IMR-90 (cell line): ENCODE data around the gene SLC6A11. TPM values are rescaled to one million over a fixed set of nuclear protein-coding genes. Genes with fewer than 3 reads are reported as not detected.

ENCODE experiments used
- ATAC-seq: fragments of 200-7000 bp; cut with Tn5 transposase; 2 replicates; pipeline ENCODE4 v1.9.1; 2020; ENCODE audit warnings: low read depth, mild to moderate bottlenecking, moderate library complexity
- BruUV-seq: library from RNA; stranded (reverse); fragments of 400-500 nt; replicated peaks from 2 replicates; lab custom pipeline; 2021; lab: Mats Ljungman, UMichigan
- CTCF ChIA-PET: fragments of 300-600 bp; formaldehyde crosslinking; extraction: SDS; loops from one replicate; lab custom pipeline; 2021; ENCODE audit warnings: antibody characterized with exemption; lab: Yijun Ruan, JAX
- POLR2A ChIA-PET: fragments of 300-600 bp; sonication (Branson Sonifier 250); formaldehyde crosslinking; loops from one replicate; lab custom pipeline; 2022; ENCODE audit warnings: antibody characterized with exemption; ENCODE audit not compliant: unreplicated experiment; lab: Charles Lee
- DNase-seq: peaks from one replicate; pipeline ENCODE4 v3.0.0; 2013
- H2AFZ ChIP-seq: replicated peaks from 2 replicates; pipeline ENCODE3; 2013; ENCODE audit warnings: low read length, mild to moderate bottlenecking; ENCODE audit not compliant: poor library complexity
- H2AK5ac ChIP-seq: 2 replicates; pipeline ENCODE4 v1.6.1; 2013; ENCODE audit warnings: low read depth, low read length, inconsistent platforms
- H2AK9ac ChIP-seq: replicated peaks from 2 replicates; pipeline ENCODE3; 2013; ENCODE audit warnings: mild to moderate bottlenecking, low read depth, low read length, moderate library complexity; ENCODE audit not compliant: poor library complexity
- H2BK120ac ChIP-seq: 2 replicates; pipeline ENCODE4 v1.6.1; 2013; ENCODE audit warnings: low read depth, low read length, inconsistent platforms
- H2BK15ac ChIP-seq: 3 replicates; pipeline ENCODE4 v1.6.1; 2013; ENCODE audit warnings: low read depth, low read length, inconsistent platforms
- H2BK20ac ChIP-seq: 2 replicates; pipeline ENCODE4 v1.6.1; 2013; ENCODE audit warnings: low read depth, mild to moderate bottlenecking, inconsistent platforms, low read length, moderate library complexity
- H2BK5ac ChIP-seq: 2 replicates; pipeline ENCODE4 v1.6.1; 2013; ENCODE audit warnings: mild to moderate bottlenecking, low read depth, low read length, inconsistent platforms; ENCODE audit not compliant: poor library complexity, severe bottlenecking
- H3K14ac ChIP-seq: replicated peaks from 2 replicates; pipeline ENCODE4 v1.6.1; 2013; ENCODE audit warnings: low read depth, low read length, inconsistent platforms
- H3K18ac ChIP-seq: 2 replicates; pipeline ENCODE4 v1.6.1; 2013; ENCODE audit warnings: low read depth, low read length, control low read depth
- H3K23ac ChIP-seq: 2 replicates; pipeline ENCODE4 v1.6.1; 2013; ENCODE audit warnings: low read depth, low read length, inconsistent platforms
- H3K27ac ChIP-seq: 2 replicates; pipeline ENCODE4 v1.5.1; 2013; ENCODE audit warnings: mild to moderate bottlenecking, control low read depth, low read length; ENCODE audit not compliant: insufficient read depth
- H3K27me3 ChIP-seq: 2 replicates; pipeline ENCODE4 v1.6.1; 2013; ENCODE audit warnings: low read length; ENCODE audit not compliant: control insufficient read depth, insufficient read depth
- H3K36me3 ChIP-seq: 2 replicates; pipeline ENCODE4 v1.6.1; 2013; ENCODE audit warnings: low read length, mixed read lengths; ENCODE audit not compliant: control insufficient read depth, insufficient read depth
- H3K4ac ChIP-seq: 2 replicates; pipeline ENCODE4 v1.6.1; 2013; ENCODE audit warnings: low read depth, low read length, inconsistent platforms
- H3K4me1 ChIP-seq: 2 replicates; pipeline ENCODE4 v1.6.1; 2013; ENCODE audit warnings: low read length, mixed read lengths; ENCODE audit not compliant: control insufficient read depth, insufficient read depth
- H3K4me2 ChIP-seq: 2 replicates; pipeline ENCODE4 v1.6.1; 2013; ENCODE audit warnings: low read depth, mild to moderate bottlenecking, control low read depth, low read length, moderate library complexity
- H3K4me3 ChIP-seq: 2 replicates; pipeline ENCODE4 v1.5.1; 2013; ENCODE audit warnings: low read depth, mild to moderate bottlenecking, control low read depth, low read length, moderate library complexity; ENCODE audit not compliant: insufficient read depth
- H3K56ac ChIP-seq: 2 replicates; pipeline ENCODE4 v1.6.1; 2013; ENCODE audit warnings: low read length, inconsistent platforms; ENCODE audit not compliant: insufficient read depth; ENCODE audit errors: extremely low read depth
- H3K79me1 ChIP-seq, 2 experiments: 2 replicates each; pipeline ENCODE4 v1.6.1; 2013; ENCODE audit warnings: low read length in 2 of 2, inconsistent platforms in 1 of 2, low read depth in 1 of 2
- H3K9ac ChIP-seq: 2 replicates; pipeline ENCODE4 v1.6.1; 2013; ENCODE audit warnings: low read depth, low read length, control low read depth
- H3K9me1 ChIP-seq: 2 replicates; pipeline ENCODE4 v1.6.1; 2013; ENCODE audit warnings: low read length, inconsistent platforms; ENCODE audit not compliant: insufficient read depth
- H3K9me3 ChIP-seq: 2 replicates; pipeline ENCODE4 v1.6.1; 2013; ENCODE audit warnings: low read length; ENCODE audit not compliant: control insufficient read depth, insufficient read depth
- H4K20me1 ChIP-seq: 2 replicates; pipeline ENCODE4 v1.6.1; 2013; ENCODE audit warnings: low read length, inconsistent platforms; ENCODE audit not compliant: insufficient read depth
- H4K5ac ChIP-seq: 2 replicates; pipeline ENCODE4 v1.6.1; 2013; ENCODE audit warnings: mild to moderate bottlenecking, low read depth, low read length, control low read depth
- H4K8ac ChIP-seq, 2 experiments: 2 replicates each; pipeline ENCODE4 v1.6.1; 2013; ENCODE audit warnings: low read depth in 2 of 2, low read length in 2 of 2, control low read depth in 1 of 2, inconsistent platforms in 1 of 2
- H4K91ac ChIP-seq: 2 replicates; pipeline ENCODE4 v1.6.1; 2013; ENCODE audit warnings: low read depth, low read length, inconsistent platforms; ENCODE audit not compliant: insufficient read depth
- BHLHE40 ChIP-seq: fragments of 150-350 bp; IDR thresholded peaks from 2 replicates; pipeline ENCODE4 v1.6.1; 2016; ENCODE audit warnings: mild to moderate bottlenecking, low read depth, low read length
- CEBPB ChIP-seq: IDR thresholded peaks from 2 replicates; pipeline ENCODE4 v1.6.1; 2012; ENCODE audit warnings: low read depth, low read length, improper control_type of control experiment
- MAFK ChIP-seq: IDR thresholded peaks from 2 replicates; pipeline ENCODE4 v1.6.1; 2012; ENCODE audit warnings: low read depth, low read length, improper control_type of control experiment
- MAZ ChIP-seq: IDR thresholded peaks from 2 replicates; pipeline ENCODE4 v1.6.1; 2012; ENCODE audit warnings: low read depth, mild to moderate bottlenecking, low read length, improper control_type of control experiment, moderate library complexity, borderline replicate concordance
- WGBS, 2 experiments: methylation state at CpG; one replicate each; pipeline versions ENCODE4 v1.1.5 to v1.1.7; 2013; ENCODE audit warnings: missing lambda C conversion rate in 2 of 2; ENCODE audit not compliant: insufficient read length in 1 of 2; ENCODE audit errors: extremely low coverage in 2 of 2; 5-methylcytosine and 5-hydroxymethylcytosine counted together
- dilution Hi-C: fragments of 300-500 bp; cut with HindIII; formaldehyde crosslinking; loops from one replicate; pipeline ENCODE4 v1.14.3; 2018; ENCODE audit warnings: low sequenced_read_pairs; ENCODE audit not compliant: unreplicated experiment
- in situ Hi-C: fragments of 300-500 bp; cut with MboI; formaldehyde crosslinking; loops from 3 replicates; pipeline ENCODE4 v1.14.3; 2019; ENCODE audit warnings: low sequenced_read_pairs, inconsistent platforms, mixed read lengths
- intact Hi-C: fragments of 100-400 bp; cut with micrococcal nuclease; formaldehyde crosslinking; loops from 2 replicates; pipeline ENCODE4 v1.10.0; 2022
- polyA plus RNA-seq, 3 experiments: library from polyadenylated mRNA; depleted of rRNA; stranded (reverse); fragments of >200 nt; gene quantifications; 2 replicates each; pipeline ENCODE4 v1.2.3, GENCODE V29; 2012; ENCODE audit warnings: low replicate concordance in 1 of 3
- total RNA-seq: library from RNA; depleted of rRNA; stranded (reverse); fragments of >200 nt; gene quantifications from 2 replicates; pipeline ENCODE4 v1.2.3, GENCODE V29; 2012
- TF ChIP-seq, protein P1 (sequence below): fragments of 150-350 bp; IDR thresholded peaks from 2 replicates; pipeline ENCODE4 v1.6.1; 2017; ENCODE audit warnings: mild to moderate bottlenecking, antibody characterized with exemption, low read length, low read depth

SLC6A11 gene
- total and polyA plus RNA-seq, 2 of the 4 experiments (the other 2 are of a cell fraction) = not detected

DNA sequence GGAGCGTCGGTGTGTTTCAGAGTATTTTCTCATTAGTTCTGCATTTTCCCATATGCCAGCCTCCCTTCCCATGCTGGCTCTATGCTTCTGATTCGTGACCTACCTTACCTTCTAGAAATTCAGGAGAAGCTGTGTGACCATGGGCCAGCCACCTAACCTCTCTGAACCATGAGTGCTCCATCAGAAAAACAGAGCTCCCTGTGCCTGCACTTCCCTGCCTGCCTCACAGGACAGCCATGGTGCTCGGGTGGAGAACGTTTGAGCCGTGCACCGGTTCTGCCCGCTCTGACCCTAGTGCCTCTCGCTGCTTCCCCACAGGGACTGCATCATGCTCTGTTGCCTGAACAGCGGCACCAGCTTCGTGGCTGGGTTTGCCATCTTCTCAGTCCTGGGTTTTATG lies 102.0 kb downstream of the SLC6A11 start:
- Histone ChIP-seq H3K4me3 (no peak overlapping the region), H4K5ac (no peak overlapping the region), H3K9me1 (no peaks in the 10 kb centered on the region), H2BK5ac (no peak overlapping the region), H4K91ac (no peak overlapping the region), H3K14ac (no peak overlapping the region), H3K18ac (no peak overlapping the region), H3K4me1 (no peaks in the 10 kb centered on the region), H3K9me3 (no peaks in the 10 kb centered on the region), H3K79me1 (no peaks in the 10 kb centered on the region), H4K8ac (no peak overlapping the region), H2AFZ (no peak overlapping the region), H3K27ac (no peak overlapping the region), H2AK9ac (no peak overlapping the region), H3K56ac (no peak overlapping the region), H3K4me2 (no peak overlapping the region), H3K9ac (no peak overlapping the region), H2BK20ac (no peak overlapping the region), H3K27me3 (peaks cover 9% of the 10 kb centered on the region), H4K20me1 (no peaks in the 10 kb centered on the region), H3K36me3 (no peaks in the 10 kb centered on the region), H2BK120ac (no peak overlapping the region), H3K4ac (no peak overlapping the region), H2BK15ac (no peak overlapping the region), H3K23ac (no peak overlapping the region), H2AK5ac (no peak overlapping the region)
- WGBS, 2 experiments = 79% methylated on average over 6 of the region's 11 CpGs; no CpG with 5 or more reads in 1 of the 2 experiments
- dilution Hi-C loops = no loop called here
- CTCF ChIA-PET = no interaction called here
- POLR2A ChIA-PET = no interaction called here
- DNase-seq = no peak
- in situ Hi-C loops = no loop called here
- TF ChIP-seq BHLHE40 = no peak
- TF ChIP-seq MAZ = no peak
- TF ChIP-seq MAFK = no peak
- no peak for TF ChIP-seq CEBPB
- TF ChIP-seq, protein P1, sequence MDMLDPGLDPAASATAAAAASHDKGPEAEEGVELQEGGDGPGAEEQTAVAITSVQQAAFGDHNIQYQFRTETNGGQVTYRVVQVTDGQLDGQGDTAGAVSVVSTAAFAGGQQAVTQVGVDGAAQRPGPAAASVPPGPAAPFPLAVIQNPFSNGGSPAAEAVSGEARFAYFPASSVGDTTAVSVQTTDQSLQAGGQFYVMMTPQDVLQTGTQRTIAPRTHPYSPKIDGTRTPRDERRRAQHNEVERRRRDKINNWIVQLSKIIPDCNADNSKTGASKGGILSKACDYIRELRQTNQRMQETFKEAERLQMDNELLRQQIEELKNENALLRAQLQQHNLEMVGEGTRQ = no peak
- intact Hi-C loops = no loop called here
- BruUV-seq = no TSS peak
- no peak for ATAC-seq
